SU-DHL-6 (cell line): ENCODE measurements around the gene P4HTM.

Experiments
- H2AFZ ChIP-seq: fragments of 200-600 bp; sonication (generic); 2 replicates; pipeline ENCODE4 v1.6.1; 2014; ENCODE audit warnings: low read depth, mild to moderate bottlenecking, moderate library complexity, mixed read lengths, antibody characterized with exemption, low read length; ENCODE audit not compliant: severe bottlenecking
- H3F3A ChIP-seq: fragments of 200-600 bp; shearing (Covaris generic); 2 replicates; pipeline ENCODE4 v1.6.0; 2016; ENCODE audit warnings: antibody characterized with exemption, mild to moderate bottlenecking; ENCODE audit not compliant: insufficient read depth
- H3K27ac ChIP-seq: fragments of 200-600 bp; sonication (generic); 2 replicates; pipeline ENCODE4 v1.5.1; 2016; ENCODE audit warnings: low read depth, mild to moderate bottlenecking, low read length, moderate library complexity, mixed read lengths
- H3K27me3 ChIP-seq: fragments of 200-600 bp; sonication (generic), shearing (Covaris generic); 2 replicates; pipeline ENCODE4 v1.6.0; 2014; ENCODE audit warnings: mild to moderate bottlenecking, low read length
- H3K36me3 ChIP-seq: fragments of 200-600 bp; sonication (generic); 2 replicates; pipeline ENCODE4 v1.6.1; 2014; ENCODE audit warnings: mild to moderate bottlenecking, low read length, mixed read lengths
- H3K4me2 ChIP-seq: fragments of 300-600, 200-600 bp; shearing (Covaris generic), sonication (generic); 2 replicates; pipeline ENCODE4 v1.6.0; 2014; ENCODE audit warnings: low read length, low read depth, mild to moderate bottlenecking; ENCODE audit not compliant: poor library complexity, severe bottlenecking
- H3K4me3 ChIP-seq: fragments of 200-600 bp; sonication (generic); 2 replicates; pipeline ENCODE4 v1.5.1; 2014; ENCODE audit warnings: antibody characterized with exemption, low read length, mild to moderate bottlenecking, mixed read lengths; ENCODE audit not compliant: insufficient read depth, poor library complexity, severe bottlenecking
- H3K79me2 ChIP-seq: fragments of 200-600 bp; sonication (generic); 2 replicates; pipeline ENCODE4 v1.6.1; 2014; ENCODE audit warnings: mild to moderate bottlenecking, low read length, moderate library complexity; ENCODE audit not compliant: insufficient read depth
- H3K9ac ChIP-seq: fragments of 200-600 bp; sonication (generic); 2 replicates; pipeline ENCODE4 v1.7.0; 2014; ENCODE audit warnings: mild to moderate bottlenecking, low read length
- H3K9me2 ChIP-seq: fragments of 200-600 bp; sonication (generic); replicated peaks from 2 replicates; pipeline ENCODE4 v1.6.1; 2014; ENCODE audit warnings: low read length; ENCODE audit not compliant: insufficient read depth
- H3K9me3 ChIP-seq: fragments of 200-600 bp; sonication (generic); 2 replicates; pipeline ENCODE4 v1.6.1; 2014; ENCODE audit warnings: low read length, mixed read lengths; ENCODE audit not compliant: insufficient read depth
- H4K20me1 ChIP-seq: fragments of 200-600 bp; sonication (generic); 2 replicates; pipeline ENCODE4 v1.6.1; 2014; ENCODE audit warnings: low read depth, mild to moderate bottlenecking, antibody characterized with exemption, low read length, moderate library complexity, mixed read lengths
- CTCF ChIP-seq: fragments of 200-600 bp; sonication (generic); IDR thresholded peaks from one replicate; pipeline ENCODE4 v1.5.1; 2017; ENCODE audit warnings: antibody characterized with exemption, mild to moderate bottlenecking, low read length, moderate library complexity; ENCODE audit not compliant: insufficient read depth, poor library complexity, severe bottlenecking
- EZH2phosphoT487 ChIP-seq: fragments of 200-600 bp; sonication (generic), shearing (Covaris generic); conservative IDR thresholded peaks from 2 replicates; pipeline ENCODE4 v1.6.1; 2018; ENCODE audit warnings: mild to moderate bottlenecking, antibody characterized with exemption, low read length, moderate library complexity, mixed read lengths

The P4HTM gene

GRCh38 chr3:49004352-49005302 is 14.6 kb downstream of the P4HTM start:
- Histone ChIP-seq H3K27ac (no peak overlapping the region), H3K4me3 (no peak overlapping the region), H3F3A (peaks cover 7% of the 10 kb centered on the region; the same call in 1 of the 2 replicates), H3K79me2 (peaks cover 14% of the 10 kb centered on the region), H3K9ac (no peak overlapping the region), H3K9me2 (no peaks in the 10 kb centered on the region), H3K4me2 (no peak overlapping the region), H4K20me1 (peaks cover 6% of the 10 kb centered on the region; the same call in 1 of the 2 replicates), H3K36me3 (no peaks in the 10 kb centered on the region), H3K9me3 (no peaks in the 10 kb centered on the region), H3K27me3 (no peaks in the 10 kb centered on the region), H2AFZ (no peak overlapping the region)
- TF ChIP-seq EZH2phosphoT487 (no peak), CTCF (no peak)

- no peaks in the 10 kb centered on the region for H3K9me2 ChIP-seq
- H2AFZ ChIP-seq, result no peak overlapping the region
- peaks cover 20% of the 10 kb centered on the region for H3K79me2 ChIP-seq
- H3K4me2 ChIP-seq, result no peak overlapping the region
- H3K36me3 ChIP-seq, result no peaks in the 10 kb centered on the region
- H4K20me1 ChIP-seq, result peaks cover 6% of the 10 kb centered on the region; the same call in 1 of the 2 replicates
- H3F3A ChIP-seq, result peaks cover 7% of the 10 kb centered on the region; the same call in 1 of the 2 replicates
- no peaks in the 10 kb centered on the region for H3K27me3 ChIP-seq
- no peak overlapping the region for H3K4me3 ChIP-seq
- H3K9ac ChIP-seq, result no peak overlapping the region
- H3K9me3 ChIP-seq, result no peaks in the 10 kb centered on the region
- H3K27ac ChIP-seq, result no peak overlapping the region
- TF ChIP-seq EZH2phosphoT487, result no peak
- no peak for TF ChIP-seq CTCF
Measured at GRCh38 chr3:49005303-49005680, 15.3 kb downstream of the P4HTM start.

- no peak overlapping the region for H3K27ac ChIP-seq
- no peak overlapping the region for H3K4me3 ChIP-seq
- no peaks in the 10 kb centered on the region for H3K9me3 ChIP-seq
- H3K79me2 ChIP-seq, result peaks cover 20% of the 10 kb centered on the region
- H3F3A ChIP-seq, result peaks cover 7% of the 10 kb centered on the region; the same call in 1 of the 2 replicates
- no peak for TF ChIP-seq EZH2phosphoT487
- no peak for TF ChIP-seq CTCF
- H3K9ac ChIP-seq, result peak overlapping the region; percentile 99; the same call in 1 of the 2 replicates
- H2AFZ ChIP-seq, result no peak overlapping the region
- H3K9me2 ChIP-seq, result no peaks in the 10 kb centered on the region
- no peaks in the 10 kb centered on the region for H3K27me3 ChIP-seq
- no peaks in the 10 kb centered on the region for H3K36me3 ChIP-seq
- H3K4me2 ChIP-seq, result peak overlapping the region; percentile 66
- peaks cover 6% of the 10 kb centered on the region; the same call in 1 of the 2 replicates for H4K20me1 ChIP-seq
Measured at GRCh38 chr3:49005998-49006397, 16.0 kb downstream of the P4HTM start.
